ENCODE measurements around the gene COX19. TPM values are rescaled to one million over a fixed set of nuclear protein-coding genes. Genes with fewer than 3 reads are reported as not detected.

The COX19 gene
- total RNA-seq, 6 experiments from 2014 or later = 5.6 to 7.6 (median 6.5) TPM

- Mint-ChIP-seq H3K4me1 (ENCODE audit: low read depth) (peaks cover 5% of the 10 kb centered on the region; the same call in 1 of the 2 replicates), H3K9me3 (no peaks in the 10 kb centered on the region)
Observed at GRCh38 chr7:934469-935163, 40.7 kb downstream of the COX19 start.

DNA sequence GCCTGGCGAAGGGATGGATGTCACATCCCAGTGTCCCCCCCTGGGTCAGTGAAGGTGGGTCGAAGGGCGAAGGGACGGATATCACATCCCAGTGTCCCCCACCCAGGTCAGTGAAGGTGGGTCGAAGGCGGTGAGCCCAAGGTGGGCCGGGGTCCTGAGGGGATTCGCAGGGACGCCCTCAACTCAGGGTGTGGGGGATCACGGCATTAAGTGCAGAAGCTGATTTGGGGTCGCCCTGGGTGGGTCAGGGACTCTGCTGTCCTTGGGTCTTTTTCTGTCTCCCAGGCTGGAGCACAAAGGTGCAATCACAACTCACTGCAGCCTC, 42.7 kb downstream of the COX19 start:
- no peak overlapping the region for H3K27ac Mint-ChIP-seq
- H3K4me3 Mint-ChIP-seq = no peak overlapping the region
- H3K36me3 Mint-ChIP-seq (ENCODE audit: low read depth) = no peaks in the 10 kb centered on the region
- peaks cover 11% of the 10 kb centered on the region for H3K27me3 Mint-ChIP-seq (ENCODE audit: insufficient read depth)
- no peak for DNase-seq
- peaks cover 5% of the 10 kb centered on the region; the same call in 1 of the 2 replicates for H3K4me1 Mint-ChIP-seq (ENCODE audit: low read depth)
- TF ChIP-seq, protein P1, sequence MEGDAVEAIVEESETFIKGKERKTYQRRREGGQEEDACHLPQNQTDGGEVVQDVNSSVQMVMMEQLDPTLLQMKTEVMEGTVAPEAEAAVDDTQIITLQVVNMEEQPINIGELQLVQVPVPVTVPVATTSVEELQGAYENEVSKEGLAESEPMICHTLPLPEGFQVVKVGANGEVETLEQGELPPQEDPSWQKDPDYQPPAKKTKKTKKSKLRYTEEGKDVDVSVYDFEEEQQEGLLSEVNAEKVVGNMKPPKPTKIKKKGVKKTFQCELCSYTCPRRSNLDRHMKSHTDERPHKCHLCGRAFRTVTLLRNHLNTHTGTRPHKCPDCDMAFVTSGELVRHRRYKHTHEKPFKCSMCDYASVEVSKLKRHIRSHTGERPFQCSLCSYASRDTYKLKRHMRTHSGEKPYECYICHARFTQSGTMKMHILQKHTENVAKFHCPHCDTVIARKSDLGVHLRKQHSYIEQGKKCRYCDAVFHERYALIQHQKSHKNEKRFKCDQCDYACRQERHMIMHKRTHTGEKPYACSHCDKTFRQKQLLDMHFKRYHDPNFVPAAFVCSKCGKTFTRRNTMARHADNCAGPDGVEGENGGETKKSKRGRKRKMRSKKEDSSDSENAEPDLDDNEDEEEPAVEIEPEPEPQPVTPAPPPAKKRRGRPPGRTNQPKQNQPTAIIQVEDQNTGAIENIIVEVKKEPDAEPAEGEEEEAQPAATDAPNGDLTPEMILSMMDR (IDR thresholded peaks at IDR 0.05) = no peak
- H3K9me3 Mint-ChIP-seq = no peaks in the 10 kb centered on the region

More at GRCh38 chr7:934469-935163, 40.7 kb downstream of the COX19 start:
- Mint-ChIP-seq H3K27me3 (ENCODE audit: insufficient read depth) (peaks cover 7% of the 10 kb centered on the region), H3K4me3 (no peak overlapping the region), H3K36me3 (ENCODE audit: low read depth) (no peaks in the 10 kb centered on the region), H3K27ac (no peak overlapping the region)
- DNase-seq = no peak
- TF ChIP-seq, protein P1 (IDR thresholded peaks at IDR 0.05) = no peak

GRCh38 chr7:931871-932650, 43.3 kb downstream of the COX19 start:
- no peak for DNase-seq
- Mint-ChIP-seq H3K4me1 (ENCODE audit: low read depth) (peaks cover 5% of the 10 kb centered on the region; the same call in 1 of the 2 replicates), H3K27ac (no peak overlapping the region), H3K9me3 (no peaks in the 10 kb centered on the region), H3K27me3 (ENCODE audit: insufficient read depth) (peaks cover 11% of the 10 kb centered on the region), H3K4me3 (no peak overlapping the region), H3K36me3 (ENCODE audit: low read depth) (no peaks in the 10 kb centered on the region)
- TF ChIP-seq, protein P1 (IDR thresholded peaks at IDR 0.05) = no peak

DNA sequence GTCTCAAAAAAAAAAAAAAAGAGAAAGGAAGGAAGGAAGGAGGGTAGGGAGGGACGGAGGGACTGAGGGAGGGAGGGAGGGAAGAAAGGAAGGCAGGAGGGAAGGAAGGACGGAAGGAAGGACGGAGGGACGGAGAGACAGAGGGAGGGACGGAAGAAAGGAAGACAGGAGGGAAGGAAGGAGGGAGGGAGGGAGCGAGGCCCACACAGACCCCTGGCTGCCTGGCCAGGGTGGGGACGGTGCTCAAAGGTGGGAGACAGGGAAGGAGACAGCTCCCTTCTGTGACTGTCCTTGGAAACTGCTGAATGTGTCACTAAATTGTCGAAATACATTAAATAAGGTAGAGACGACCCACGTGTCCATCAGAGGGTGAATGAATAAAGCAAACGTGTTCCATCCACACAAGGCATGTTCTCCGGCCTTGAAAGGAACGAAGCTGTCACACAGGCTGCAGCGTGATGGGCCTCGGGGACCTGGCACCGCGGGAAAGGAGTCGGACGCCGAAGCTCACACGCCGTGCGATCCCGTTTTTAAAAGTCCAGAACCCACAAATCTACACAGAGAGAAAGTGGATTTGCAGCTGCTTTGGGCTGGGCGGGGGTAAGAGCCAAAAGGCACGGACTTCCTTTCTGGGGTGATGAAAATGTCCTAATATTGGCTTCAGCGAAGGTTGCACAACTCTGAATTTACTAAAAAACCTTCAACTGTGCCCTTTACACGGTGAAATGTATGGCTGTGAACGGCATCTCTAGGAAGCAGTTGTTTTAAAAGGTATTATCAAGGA, 44.2 kb downstream of the COX19 start:
- Mint-ChIP-seq H3K9me3 (no peaks in the 10 kb centered on the region), H3K27ac (no peak overlapping the region), H3K27me3 (ENCODE audit: insufficient read depth) (peaks cover 8% of the 10 kb centered on the region), H3K4me3 (no peak overlapping the region), H3K4me1 (ENCODE audit: low read depth) (0 out of 2 replicates have a peak, but pooled peaks cover under 1% of the 10 kb centered on the region), H3K36me3 (ENCODE audit: low read depth) (no peaks in the 10 kb centered on the region)
- TF ChIP-seq, protein P1 (IDR thresholded peaks at IDR 0.05) = no peak
- no peak for DNase-seq

- TF ChIP-seq, protein P1 (IDR thresholded peaks at IDR 0.05) = no peak
- DNase-seq = no peak
- Mint-ChIP-seq H3K27ac (no peak overlapping the region), H3K27me3 (ENCODE audit: insufficient read depth) (peaks cover 8% of the 10 kb centered on the region), H3K4me3 (no peak overlapping the region), H3K36me3 (ENCODE audit: low read depth) (no peaks in the 10 kb centered on the region), H3K9me3 (no peaks in the 10 kb centered on the region), H3K4me1 (ENCODE audit: low read depth) (no peaks in the 10 kb centered on the region)
Observed at GRCh38 chr7:929311-929711, 46.0 kb downstream of the COX19 start.
